ENCODE data around the gene DUOXA1.
"Not testable (repeated sequence)": the region's sequence is repeated elsewhere in the genome, so short reads cannot be mapped to it uniquely, and the experiment has no call there.

DUOXA1 gene

GRCh38 chr15:45113380-45113990 lies 16.2 kb downstream of the DUOXA1 start:
- no peak for DNase-seq (ENCODE audit: low read depth in 2 of 2)

- no peak for DNase-seq (ENCODE audit: low read depth in 2 of 2)
Observed at GRCh38 chr15:45112591-45113379, 16.9 kb downstream of the DUOXA1 start.

- DNase-seq (ENCODE audit: low read depth in 2 of 2), result no peak
Observed at GRCh38 chr15:45112143-45112590, 17.5 kb downstream of the DUOXA1 start.

- no peak for DNase-seq (ENCODE audit: low read depth in 2 of 2)
Observed at GRCh38 chr15:45111390-45112142, 18.1 kb downstream of the DUOXA1 start.

- no peak for DNase-seq (ENCODE audit: low read depth in 2 of 2)
Observed at GRCh38 chr15:45110256-45110820, 19.3 kb downstream of the DUOXA1 start.

- no peak for DNase-seq (ENCODE audit: low read depth in 2 of 2)
Observed at GRCh38 chr15:45107941-45108630, 21.6 kb downstream of the DUOXA1 start.

- no peak for DNase-seq (ENCODE audit: low read depth in 2 of 2)
Observed at GRCh38 chr15:45106002-45106790, 23.5 kb downstream of the DUOXA1 start.

- DNase-seq (ENCODE audit: low read depth in 2 of 2), result no peak
Observed at GRCh38 chr15:45105586-45105985, 24.1 kb downstream of the DUOXA1 start.

- DNase-seq (ENCODE audit: low read depth in 2 of 2), result not testable (repeated sequence)
Observed at GRCh38 chr15:45104170-45104569, 25.5 kb downstream of the DUOXA1 start.

- DNase-seq (ENCODE audit: low read depth in 2 of 2), result no peak
Observed at GRCh38 chr15:45102226-45102625, 27.5 kb downstream of the DUOXA1 start.

- no peak for DNase-seq (ENCODE audit: low read depth in 2 of 2)
Observed at GRCh38 chr15:45101749-45102148, 27.9 kb downstream of the DUOXA1 start.

GRCh38 chr15:45100884-45101625 lies 28.6 kb downstream of the DUOXA1 start:
- no peak for DNase-seq (ENCODE audit: low read depth in 2 of 2)

- DNase-seq (ENCODE audit: low read depth in 2 of 2), result no peak
Observed at GRCh38 chr15:45099549-45100165, 30.0 kb downstream of the DUOXA1 start.

GRCh38 chr15:45097466-45097865 lies 32.2 kb downstream of the DUOXA1 start:
- no peak for DNase-seq (ENCODE audit: low read depth in 2 of 2)

- DNase-seq (ENCODE audit: low read depth in 2 of 2), result no peak
Observed at GRCh38 chr15:45095661-45096060, 34.0 kb downstream of the DUOXA1 start.

- no peak for DNase-seq (ENCODE audit: low read depth in 2 of 2)
Observed at GRCh38 chr15:45094358-45094730, 35.3 kb downstream of the DUOXA1 start.

- no peak for DNase-seq (ENCODE audit: low read depth in 2 of 2)
Observed at GRCh38 chr15:45093622-45094357, 35.9 kb downstream of the DUOXA1 start.

- DNase-seq (ENCODE audit: low read depth in 2 of 2), result no peak
Observed at GRCh38 chr15:45093013-45093412, 36.7 kb downstream of the DUOXA1 start.

GRCh38 chr15:45091576-45091975 lies 38.1 kb downstream of the DUOXA1 start:
- no peak for DNase-seq (ENCODE audit: low read depth in 2 of 2)

Data from stimulated activated CD8-positive, alpha-beta memory T cell treated with anti-CD3 and anti-CD28 coated beads, Interleukin-15, amount 100 ng/mL, for 48 hours (primary cell).